Neuronal stem cell (in vitro differentiated cells): Measurements from ENCODE around the gene TMEM271.
A peak's percentile ranks its signal among the peaks of the same experiment; 100 is the strongest.

Source experiments
- DNase-seq: peaks from one replicate; pipeline ENCODE4 v3.0.0-alpha.2; 2013; ENCODE audit warnings: low spot score
- H2AFZ ChIP-seq: one replicate; pipeline ENCODE4 v1.6.1; 2013; ENCODE audit warnings: mild to moderate bottlenecking, low read length, inconsistent platforms
- H2AK5ac ChIP-seq: 2 replicates; pipeline ENCODE4 v1.6.1; 2013; ENCODE audit warnings: low read depth, mild to moderate bottlenecking, inconsistent platforms, low read length, moderate library complexity, mixed read lengths
- H2BK120ac ChIP-seq: 2 replicates; pipeline ENCODE4 v1.6.1; 2013; ENCODE audit warnings: low read depth, mild to moderate bottlenecking, inconsistent platforms, low read length, moderate library complexity, mixed read lengths
- H2BK12ac ChIP-seq: one replicate; pipeline ENCODE4 v1.6.1; 2013; ENCODE audit warnings: low read length, inconsistent platforms
- H2BK15ac ChIP-seq: 2 replicates; pipeline ENCODE4 v1.6.1; 2013; ENCODE audit warnings: mild to moderate bottlenecking, low read length, inconsistent platforms, mixed read lengths
- H2BK5ac ChIP-seq: one replicate; pipeline ENCODE4 v1.6.1; 2013; ENCODE audit warnings: inconsistent platforms, mild to moderate bottlenecking, low read length, moderate library complexity
- H3K14ac ChIP-seq: one replicate; pipeline ENCODE4 v1.6.1; 2013; ENCODE audit warnings: low read length, inconsistent platforms
- H3K18ac ChIP-seq: 2 replicates; pipeline ENCODE4 v1.6.1; 2013; ENCODE audit warnings: low read length, inconsistent platforms
- H3K23ac ChIP-seq: 2 replicates; pipeline ENCODE4 v1.6.1; 2013; ENCODE audit warnings: low read depth, mild to moderate bottlenecking, mixed read lengths, low read length, inconsistent platforms; ENCODE audit not compliant: poor library complexity
- H3K27ac ChIP-seq: replicated peaks from 3 replicates; pipeline ENCODE4 v1.5.1; 2013; ENCODE audit warnings: low read length, inconsistent platforms
- H3K27me3 ChIP-seq, 3 experiments: 2 replicates each; pipeline ENCODE4 v1.6.1; 2013; ENCODE audit warnings: low read length in 3 of 3, mild to moderate bottlenecking in 2 of 3, inconsistent platforms in 1 of 3, low read depth in 1 of 3, mixed read lengths in 1 of 3, moderate library complexity in 1 of 3; ENCODE audit not compliant: control insufficient read depth in 3 of 3, insufficient read depth in 3 of 3
- H3K36me3 ChIP-seq, 2 donors: replicated peaks in 1 of 2; 2 replicates each; pipeline ENCODE4 v1.6.1; 2013; ENCODE audit warnings: low read length in 2 of 2; ENCODE audit not compliant: control insufficient read depth in 2 of 2, insufficient read depth in 2 of 2
- H3K4ac ChIP-seq: 2 replicates; pipeline ENCODE4 v1.6.1; 2013; ENCODE audit warnings: inconsistent platforms, mild to moderate bottlenecking, low read length, moderate library complexity
- H3K4me1 ChIP-seq, 2 donors: 1 replicate in 1 of 2; 2 replicates in 1 of 2; pipeline ENCODE4 v1.6.1; 2013; ENCODE audit warnings: low read length in 2 of 2, low read depth in 1 of 2; ENCODE audit not compliant: control insufficient read depth in 2 of 2, insufficient read depth in 1 of 2
- H3K4me2 ChIP-seq: one replicate; pipeline ENCODE4 v1.6.1; 2013; ENCODE audit warnings: mild to moderate bottlenecking, low read length, inconsistent platforms; ENCODE audit not compliant: insufficient read depth, poor library complexity, severe bottlenecking
- H3K4me3 ChIP-seq, 2 donors: 2 replicates each; pipeline ENCODE4 v1.5.1; 2013; ENCODE audit warnings: low read length in 2 of 2, mild to moderate bottlenecking in 2 of 2, inconsistent platforms in 1 of 2, moderate library complexity in 1 of 2
- H3K79me1 ChIP-seq: one replicate; pipeline ENCODE4 v1.6.1; 2013; ENCODE audit warnings: low read depth, mild to moderate bottlenecking, inconsistent platforms, low read length, moderate library complexity
- H3K9ac ChIP-seq: one replicate; pipeline ENCODE4 v1.6.1; 2013; ENCODE audit warnings: mild to moderate bottlenecking, low read depth, low read length, inconsistent platforms; ENCODE audit not compliant: poor library complexity
- H3K9me3 ChIP-seq, 2 donors: replicated peaks in 1 of 2; 2 replicates each; pipeline versions ENCODE3 to v1.6.1; 2013; ENCODE audit warnings: low read length in 2 of 2, mild to moderate bottlenecking in 2 of 2, inconsistent platforms in 1 of 2, low read depth in 1 of 2, mixed read lengths in 1 of 2, moderate library complexity in 1 of 2; ENCODE audit not compliant: control insufficient read depth in 2 of 2, insufficient read depth in 1 of 2
- H4K8ac ChIP-seq: one replicate; pipeline ENCODE4 v1.6.1; 2013; ENCODE audit warnings: low read depth, mild to moderate bottlenecking, inconsistent platforms, low read length, moderate library complexity
- H4K91ac ChIP-seq: one replicate; pipeline ENCODE4 v1.6.1; 2013; ENCODE audit warnings: low read length, low read depth, mild to moderate bottlenecking, inconsistent platforms; ENCODE audit not compliant: poor library complexity
- WGBS, 2 donors: extraction: QIAGEN DNeasy Blood & Tissue Kit; methylation state at CpG; one replicate each; pipeline ENCODE4 v1.1.7; 2013; ENCODE audit warnings: missing lambda C conversion rate in 2 of 2, mixed read lengths in 1 of 2; ENCODE audit not compliant: insufficient read length in 2 of 2, insufficient replicate concordance in 1 of 2; ENCODE audit errors: extremely low coverage in 2 of 2; 5-methylcytosine and 5-hydroxymethylcytosine counted together

Gene TMEM271

GRCh38 chr4:536351-536972 lies 39.6 kb downstream of the TMEM271 start:
- Histone ChIP-seq H2BK12ac (no peak overlapping the region), H3K14ac (peak overlapping the region; percentile 38), H3K27ac (no peak overlapping the region), H3K4me3 (no peak overlapping the region), H2BK15ac (no peak overlapping the region), H2BK120ac (no peak overlapping the region), H2BK5ac (no peak overlapping the region), H2AK5ac (no peak overlapping the region), H3K9me3 (peaks cover 0 to 3% of the 10 kb centered on the region in 2 donors), H4K8ac (no peak overlapping the region), H3K18ac (no peak overlapping the region), H3K23ac (peak overlapping the region; percentile 55), H3K27me3 (no peaks in the 10 kb centered on the region), H3K4me2 (no peak overlapping the region), H2AFZ (no peak overlapping the region), H3K4me1 (no peaks in the 10 kb centered on the region), H3K36me3 (peaks cover 29 to 73% of the 10 kb centered on the region in 2 donors), H3K9ac (no peak overlapping the region), H3K79me1 (peaks cover 2% of the 10 kb centered on the region), H4K91ac (no peak overlapping the region), H3K4ac (no peak overlapping the region)
- no peak for DNase-seq
- WGBS, 2 donors: no CpG with 5 or more reads among the region's 36 CpGs

- Histone ChIP-seq H2BK120ac (no peak overlapping the region), H3K9me3 (peaks cover 0 to 3% of the 10 kb centered on the region in 2 donors), H4K91ac (no peak overlapping the region), H2BK12ac (no peak overlapping the region), H3K27ac (no peak overlapping the region), H3K79me1 (peaks cover 2% of the 10 kb centered on the region), H3K18ac (no peak overlapping the region), H3K36me3 (peaks cover 30 to 79% of the 10 kb centered on the region in 2 donors), H3K4me2 (no peak overlapping the region), H3K4me1 (no peaks in the 10 kb centered on the region), H4K8ac (peak overlapping the region; percentile 43), H3K23ac (no peak overlapping the region), H3K27me3 (no peaks in the 10 kb centered on the region), H2AFZ (no peak overlapping the region), H2BK5ac (no peak overlapping the region), H2AK5ac (no peak overlapping the region), H3K9ac (no peak overlapping the region), H3K14ac (peak overlapping the region; percentile 38), H3K4ac (no peak overlapping the region), H2BK15ac (no peak overlapping the region), H3K4me3 (no peak overlapping the region)
- WGBS, 2 donors: no CpG with 5 or more reads among the region's 23 CpGs
- DNase-seq: no peak
These were observed 40.2 kb downstream of the TMEM271 start for GRCh38 chr4:535924-536281.

GRCh38 chr4:535181-535923 lies 40.7 kb downstream of the TMEM271 start:
- peaks cover 2% of the 10 kb centered on the region for H3K79me1 ChIP-seq
- H2BK12ac ChIP-seq: no peak overlapping the region
- no peak for DNase-seq
- H3K4me2 ChIP-seq: no peak overlapping the region
- H3K36me3 ChIP-seq: peaks cover 30 to 84% of the 10 kb centered on the region in 2 donors
- H3K4me3 ChIP-seq: no peak overlapping the region
- no peak overlapping the region for H3K18ac ChIP-seq
- no peak overlapping the region for H3K27ac ChIP-seq
- H3K27me3 ChIP-seq: no peaks in the 10 kb centered on the region
- no peak overlapping the region for H2BK5ac ChIP-seq
- H3K4me1 ChIP-seq: no peaks in the 10 kb centered on the region
- H3K9me3 ChIP-seq: peaks cover 0 to 3% of the 10 kb centered on the region in 2 donors
- H3K9ac ChIP-seq: peak overlapping the region; percentile 37
- H2BK120ac ChIP-seq: no peak overlapping the region
- H4K91ac ChIP-seq: no peak overlapping the region
- no peak overlapping the region for H2BK15ac ChIP-seq
- no peak overlapping the region for H2AK5ac ChIP-seq
- no peak overlapping the region for H2AFZ ChIP-seq
- no CpG with 5 or more reads among the region's 39 CpGs for WGBS, 2 donors
- no peak overlapping the region for H3K4ac ChIP-seq
- peak overlapping the region; percentile 43 for H4K8ac ChIP-seq
- H3K23ac ChIP-seq: no peak overlapping the region
- H3K14ac ChIP-seq: no peak overlapping the region

GRCh38 chr4:534576-535151 lies 41.4 kb downstream of the TMEM271 start:
- Histone ChIP-seq H4K91ac (no peak overlapping the region), H2BK5ac (no peak overlapping the region), H3K9ac (no peak overlapping the region), H3K4me2 (no peak overlapping the region), H3K27me3 (no peaks in the 10 kb centered on the region), H3K14ac (no peak overlapping the region), H3K9me3 (peaks cover 0 to 3% of the 10 kb centered on the region in 2 donors), H3K18ac (no peak overlapping the region), H3K36me3 (peaks cover 30 to 91% of the 10 kb centered on the region in 2 donors), H3K79me1 (peaks cover 2% of the 10 kb centered on the region), H3K27ac (no peak overlapping the region), H2BK120ac (no peak overlapping the region), H2AFZ (no peak overlapping the region), H2AK5ac (no peak overlapping the region), H2BK12ac (no peak overlapping the region), H4K8ac (no peak overlapping the region), H3K4me3 (no peak overlapping the region), H3K4ac (no peak overlapping the region), H3K23ac (no peak overlapping the region), H2BK15ac (no peak overlapping the region), H3K4me1 (no peaks in the 10 kb centered on the region)
- no CpG with 5 or more reads among the region's 22 CpGs for WGBS, 2 donors
- DNase-seq: no peak
